Neural cell (in vitro differentiated cells): ENCODE measurements around the gene ZNF837.

Experiments used
- CTCF ChIP-seq: fragments of 450-650 bp; IDR thresholded peaks from 2 replicates; pipeline ENCODE4 v1.5.1; 2014; ENCODE audit warnings: antibody characterized with exemption, mild to moderate bottlenecking, moderate library complexity; ENCODE audit not compliant: poor library complexity, severe bottlenecking
- EP300 ChIP-seq: fragments of 450-650 bp; conservative IDR thresholded peaks from 2 replicates; pipeline ENCODE4 v1.6.1; 2014; ENCODE audit warnings: antibody characterized with exemption, mild to moderate bottlenecking, moderate library complexity; ENCODE audit not compliant: poor library complexity, severe bottlenecking
- EZH2 ChIP-seq: fragments of 200-600, 300-800 bp; shearing (Covaris generic), sonication (generic); IDR thresholded peaks from 2 replicates; pipeline ENCODE4 v1.6.1; 2014; ENCODE audit warnings: antibody characterized with exemption, low read length, borderline replicate concordance, mild to moderate bottlenecking; ENCODE audit not compliant: insufficient read depth, poor library complexity, severe bottlenecking
- MXI1 ChIP-seq: fragments of 450-650 bp; conservative IDR thresholded peaks from 2 replicates; pipeline ENCODE4 v1.6.1; 2014; ENCODE audit warnings: antibody characterized with exemption, mild to moderate bottlenecking; ENCODE audit not compliant: poor library complexity, severe bottlenecking
- POLR2AphosphoS5 ChIP-seq: IDR thresholded peaks from 2 replicates; pipeline ENCODE4 v1.6.1; 2012
- RAD21 ChIP-seq: fragments of 450-650 bp; conservative IDR thresholded peaks from 2 replicates; pipeline ENCODE4 v1.6.1; 2014; ENCODE audit warnings: antibody characterized with exemption, mild to moderate bottlenecking, moderate library complexity
- SMC3 ChIP-seq: fragments of 450-650 bp; conservative IDR thresholded peaks from 2 replicates; pipeline ENCODE4 v1.6.1; 2014; ENCODE audit warnings: antibody characterized with exemption, mild to moderate bottlenecking, moderate library complexity; ENCODE audit not compliant: poor library complexity
- TF ChIP-seq, protein P1 (sequence below): IDR thresholded peaks from 2 replicates; pipeline ENCODE4 v1.6.1; 2012; ENCODE audit warnings: borderline replicate concordance

- no peak for TF ChIP-seq POLR2AphosphoS5
- TF ChIP-seq RAD21 = no peak
- TF ChIP-seq CTCF = no peak
- TF ChIP-seq EZH2 = no peak
- TF ChIP-seq MXI1 = no peak
- TF ChIP-seq EP300 = no peak
- TF ChIP-seq, protein P1, sequence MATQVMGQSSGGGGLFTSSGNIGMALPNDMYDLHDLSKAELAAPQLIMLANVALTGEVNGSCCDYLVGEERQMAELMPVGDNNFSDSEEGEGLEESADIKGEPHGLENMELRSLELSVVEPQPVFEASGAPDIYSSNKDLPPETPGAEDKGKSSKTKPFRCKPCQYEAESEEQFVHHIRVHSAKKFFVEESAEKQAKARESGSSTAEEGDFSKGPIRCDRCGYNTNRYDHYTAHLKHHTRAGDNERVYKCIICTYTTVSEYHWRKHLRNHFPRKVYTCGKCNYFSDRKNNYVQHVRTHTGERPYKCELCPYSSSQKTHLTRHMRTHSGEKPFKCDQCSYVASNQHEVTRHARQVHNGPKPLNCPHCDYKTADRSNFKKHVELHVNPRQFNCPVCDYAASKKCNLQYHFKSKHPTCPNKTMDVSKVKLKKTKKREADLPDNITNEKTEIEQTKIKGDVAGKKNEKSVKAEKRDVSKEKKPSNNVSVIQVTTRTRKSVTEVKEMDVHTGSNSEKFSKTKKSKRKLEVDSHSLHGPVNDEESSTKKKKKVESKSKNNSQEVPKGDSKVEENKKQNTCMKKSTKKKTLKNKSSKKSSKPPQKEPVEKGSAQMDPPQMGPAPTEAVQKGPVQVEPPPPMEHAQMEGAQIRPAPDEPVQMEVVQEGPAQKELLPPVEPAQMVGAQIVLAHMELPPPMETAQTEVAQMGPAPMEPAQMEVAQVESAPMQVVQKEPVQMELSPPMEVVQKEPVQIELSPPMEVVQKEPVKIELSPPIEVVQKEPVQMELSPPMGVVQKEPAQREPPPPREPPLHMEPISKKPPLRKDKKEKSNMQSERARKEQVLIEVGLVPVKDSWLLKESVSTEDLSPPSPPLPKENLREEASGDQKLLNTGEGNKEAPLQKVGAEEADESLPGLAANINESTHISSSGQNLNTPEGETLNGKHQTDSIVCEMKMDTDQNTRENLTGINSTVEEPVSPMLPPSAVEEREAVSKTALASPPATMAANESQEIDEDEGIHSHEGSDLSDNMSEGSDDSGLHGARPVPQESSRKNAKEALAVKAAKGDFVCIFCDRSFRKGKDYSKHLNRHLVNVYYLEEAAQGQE = no peak
- no peak for TF ChIP-seq SMC3
These were observed 28.4 kb upstream of the ZNF837 start for GRCh38 chr19:58409010-58409790.
